Activated naive CD8-positive, alpha-beta T cell treated with anti-CD3 and anti-CD28 coated beads, Interleukin-2, amount 50 U/mL, for 16 hours (primary cell): Measurements from ENCODE around the gene BCL6B.

ENCODE experiments used
- DNase-seq: peaks from one replicate; pipeline ENCODE4 v3.0.0-alpha.2; 2020; ENCODE audit warnings: low read depth, low spot score

Gene BCL6B

GRCh38 chr17:7007143-7007542 lies 15.7 kb upstream of the BCL6B start:
- no peak for DNase-seq

DNA sequence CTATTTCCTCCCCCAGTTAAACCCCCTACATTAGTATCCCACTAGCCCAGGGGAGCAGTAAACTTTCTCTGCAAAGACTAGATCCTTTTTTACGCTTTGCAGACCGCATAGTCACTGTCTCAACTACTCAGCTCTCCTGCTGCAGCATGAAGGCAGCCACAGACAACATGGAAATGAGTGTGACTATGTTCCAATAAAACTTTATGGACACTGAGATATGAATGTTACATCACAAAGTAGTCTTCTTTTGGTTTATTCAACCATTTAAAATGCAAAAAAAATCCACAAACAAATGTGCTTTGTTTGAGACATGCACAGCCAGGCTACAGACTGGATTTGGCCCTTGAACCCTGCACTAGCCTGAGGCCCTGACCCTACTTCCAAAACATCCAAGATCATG lies 12.3 kb upstream of the BCL6B start:
- DNase-seq: no peak

DNA sequence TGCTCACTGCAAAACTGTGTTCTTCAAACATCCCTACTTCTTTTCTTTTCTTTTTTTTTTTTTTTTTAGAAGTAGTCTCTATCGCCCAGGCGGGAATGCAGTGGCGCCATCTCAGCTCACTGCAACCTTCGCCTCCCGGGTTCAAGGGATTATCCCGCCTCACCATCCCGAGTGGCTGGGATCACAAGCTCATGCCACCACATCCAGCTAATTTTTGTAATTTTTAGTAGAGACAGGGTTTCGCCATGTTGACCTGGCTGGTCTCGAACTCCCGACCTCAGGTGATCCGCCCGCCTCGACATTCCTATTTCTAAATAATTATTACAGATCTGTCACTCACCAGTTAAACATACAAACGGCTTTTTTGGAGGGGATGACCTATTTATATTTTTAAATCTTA lies 11.4 kb upstream of the BCL6B start:
- DNase-seq: no peak

DNA sequence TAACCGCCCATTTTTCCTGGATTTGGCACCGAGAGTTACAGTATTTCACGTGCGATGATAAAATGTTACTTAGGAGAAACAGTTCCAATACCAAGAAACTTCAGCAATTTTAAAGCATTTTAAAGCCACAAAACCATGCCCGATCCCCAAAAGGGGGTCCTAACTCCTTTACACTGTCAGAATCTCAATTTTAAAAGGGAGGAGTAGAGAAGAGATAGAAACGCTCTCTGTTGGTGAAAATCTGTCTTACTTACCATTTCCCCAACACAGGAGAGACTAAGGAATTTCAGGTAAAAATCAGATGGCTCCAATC lies 11.0 kb upstream of the BCL6B start:
- DNase-seq: no peak

- DNase-seq: peak; percentile 92
Measured at GRCh38 chr17:7014261-7014994, 8.4 kb upstream of the BCL6B start.

- no peak for DNase-seq
Measured at GRCh38 chr17:7014995-7015958, 7.6 kb upstream of the BCL6B start.

DNA sequence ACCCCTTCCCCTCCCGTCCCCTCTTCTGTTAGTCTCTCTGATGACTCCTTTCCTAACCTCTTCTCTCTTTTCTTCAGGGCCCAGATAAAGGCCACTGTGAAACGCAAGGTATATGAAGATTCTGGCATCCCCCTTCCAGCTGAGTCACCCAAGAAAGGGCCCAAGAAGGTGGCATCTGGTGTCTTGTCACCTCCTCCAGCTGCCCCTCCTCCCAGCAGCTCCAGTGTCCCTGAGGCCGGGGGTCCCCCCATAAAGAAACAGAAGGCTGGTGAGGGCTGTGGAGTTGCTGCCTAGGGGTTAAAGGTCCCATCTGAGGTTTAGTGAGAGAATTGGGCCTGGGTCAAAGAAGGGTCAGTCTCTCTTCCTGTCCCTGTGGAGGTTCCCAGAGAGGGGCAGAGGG lies 6.4 kb upstream of the BCL6B start:
- DNase-seq: no peak

GRCh38 chr17:7016886-7017826 lies 5.7 kb upstream of the BCL6B start:
- DNase-seq: no peak

DNA sequence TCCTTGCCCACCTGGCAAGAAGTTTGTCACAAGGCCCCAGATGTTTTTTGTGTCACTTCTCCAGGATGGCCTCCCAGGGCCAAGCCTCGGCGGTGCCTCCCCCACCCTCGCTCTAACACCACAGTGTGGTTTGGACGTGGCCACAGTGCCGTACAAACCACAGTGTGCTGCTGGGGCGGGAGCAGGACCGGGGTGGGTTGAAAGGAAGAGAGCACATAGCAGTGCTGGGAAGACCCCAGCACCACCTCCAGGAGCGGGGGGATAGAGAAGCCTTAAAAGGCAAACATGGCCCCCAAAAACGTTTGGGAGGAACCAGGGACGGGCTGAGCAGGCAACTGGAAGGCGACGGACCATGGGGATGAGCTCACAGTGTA lies 5.0 kb upstream of the BCL6B start:
- no peak for DNase-seq

GRCh38 chr17:7018331-7018964 lies 4.4 kb upstream of the BCL6B start:
- DNase-seq: no peak

GRCh38 chr17:7019367-7019766 lies 3.5 kb upstream of the BCL6B start:
- no peak for DNase-seq

GRCh38 chr17:7019839-7020519 lies 2.9 kb upstream of the BCL6B start:
- DNase-seq: no peak

- no peak for DNase-seq
Measured at GRCh38 chr17:7020894-7021664, 1.8 kb upstream of the BCL6B start.

DNA sequence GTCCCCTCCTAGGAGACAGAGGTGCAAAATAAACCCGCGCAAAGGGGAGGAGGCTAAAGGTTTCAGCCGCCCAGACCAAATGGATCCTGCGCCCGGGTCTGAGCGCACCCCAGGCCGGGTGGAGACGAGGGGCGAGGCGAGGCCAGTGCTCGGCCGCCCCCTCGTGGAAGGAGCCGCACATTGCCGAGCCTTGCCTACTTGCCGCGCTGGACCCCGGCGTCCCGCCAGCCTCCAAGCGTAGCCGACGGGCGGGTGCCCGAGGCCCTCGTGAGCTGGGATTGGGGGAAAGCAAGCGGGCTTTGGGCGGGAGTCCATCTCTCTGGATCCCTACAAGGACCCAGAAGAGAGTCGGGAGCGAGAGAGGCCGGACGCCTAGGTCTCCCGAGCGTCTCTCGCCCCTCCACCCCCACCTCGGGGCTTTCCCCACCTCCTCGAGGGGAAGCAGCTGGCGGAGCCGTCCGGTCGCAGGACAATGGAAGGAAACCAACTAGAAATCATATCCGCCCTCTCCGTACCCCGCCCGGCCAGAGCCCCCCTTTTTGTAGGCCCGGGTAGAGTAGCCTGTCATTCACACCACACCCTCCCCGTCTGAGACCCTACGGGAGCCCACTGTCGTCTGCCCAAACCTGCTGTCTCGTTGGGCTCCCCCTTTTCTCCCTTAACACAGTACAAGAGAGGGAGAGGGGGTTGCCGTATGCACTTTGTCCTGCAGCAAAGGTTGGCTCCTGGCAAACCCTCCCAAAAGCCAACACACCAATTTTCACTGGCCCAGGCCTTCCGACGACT lies 664 bp upstream of the BCL6B start:
- DNase-seq: peak; percentile 57

DNA sequence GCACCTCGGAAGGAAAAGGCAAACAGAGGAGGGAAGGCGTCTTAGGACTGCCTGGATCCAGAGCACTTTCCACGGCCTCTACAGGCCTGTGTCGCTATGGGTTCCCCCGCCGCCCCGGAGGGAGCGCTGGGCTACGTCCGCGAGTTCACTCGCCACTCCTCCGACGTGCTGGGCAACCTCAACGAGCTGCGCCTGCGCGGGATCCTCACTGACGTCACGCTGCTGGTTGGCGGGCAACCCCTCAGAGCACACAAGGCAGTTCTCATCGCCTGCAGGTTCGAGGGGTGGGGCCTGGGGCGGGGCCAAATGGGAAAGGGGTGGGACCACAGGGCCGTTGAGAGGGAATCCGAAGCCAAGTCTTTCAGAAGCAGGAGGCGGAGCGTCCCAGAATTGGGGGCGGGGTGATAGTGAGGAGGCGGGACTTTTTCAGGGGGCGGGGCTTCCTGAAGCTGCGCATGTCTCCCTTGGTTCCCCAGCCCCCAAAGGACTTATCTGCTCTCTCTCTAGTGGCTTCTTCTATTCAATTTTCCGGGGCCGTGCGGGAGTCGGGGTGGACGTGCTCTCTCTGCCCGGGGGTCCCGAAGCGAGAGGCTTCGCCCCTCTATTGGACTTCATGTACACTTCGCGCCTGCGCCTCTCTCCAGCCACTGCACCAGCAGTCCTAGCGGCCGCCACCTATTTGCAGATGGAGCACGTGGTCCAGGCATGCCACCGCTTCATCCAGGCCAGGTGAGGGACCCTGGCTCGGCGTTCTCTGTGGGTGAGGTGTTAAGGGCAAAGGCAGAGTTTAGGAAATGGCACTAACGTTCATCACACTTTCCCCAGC lies 939 bp downstream of the BCL6B start:
- DNase-seq: peak; percentile 74

- no peak for DNase-seq
Measured at GRCh38 chr17:7024402-7024785, 1.5 kb downstream of the BCL6B start.

GRCh38 chr17:7025245-7025644 lies 2.4 kb downstream of the BCL6B start:
- DNase-seq: no peak

- no peak for DNase-seq
Measured at GRCh38 chr17:7026471-7027115, 3.7 kb downstream of the BCL6B start.
